Astrocyte of the cerebellum (primary cell): Measurements from ENCODE around the gene NAA38.

Experiments
- DNase-seq: peaks from one replicate; pipeline ENCODE4 v3.0.0-alpha.2; 2011; ENCODE audit warnings: low read depth
- H3K4me3 ChIP-seq: 2 replicates; pipeline ENCODE4 v1.5.1; 2011; ENCODE audit warnings: mild to moderate bottlenecking, low read depth, low read length, moderate library complexity
- in situ Hi-C: cut with HindIII; loops from 2 replicates; pipeline ENCODE4 v1.10.0; 2017; ENCODE audit warnings: low sequenced_read_pairs
- TF ChIP-seq, protein P1 (sequence below): IDR thresholded peaks from 2 replicates; pipeline ENCODE4 v1.5.1; 2012; ENCODE audit warnings: low read length, low read depth, moderate library complexity, mild to moderate bottlenecking; ENCODE audit errors: missing control alignments

Gene NAA38

GRCh38 chr17:7840875-7841274 is 16.5 kb downstream of the NAA38 start:
- DNase-seq = no peak
- in situ Hi-C loops = no loop called here
- H3K4me3 ChIP-seq = peak overlapping the region; percentile 70
- TF ChIP-seq, protein P1, sequence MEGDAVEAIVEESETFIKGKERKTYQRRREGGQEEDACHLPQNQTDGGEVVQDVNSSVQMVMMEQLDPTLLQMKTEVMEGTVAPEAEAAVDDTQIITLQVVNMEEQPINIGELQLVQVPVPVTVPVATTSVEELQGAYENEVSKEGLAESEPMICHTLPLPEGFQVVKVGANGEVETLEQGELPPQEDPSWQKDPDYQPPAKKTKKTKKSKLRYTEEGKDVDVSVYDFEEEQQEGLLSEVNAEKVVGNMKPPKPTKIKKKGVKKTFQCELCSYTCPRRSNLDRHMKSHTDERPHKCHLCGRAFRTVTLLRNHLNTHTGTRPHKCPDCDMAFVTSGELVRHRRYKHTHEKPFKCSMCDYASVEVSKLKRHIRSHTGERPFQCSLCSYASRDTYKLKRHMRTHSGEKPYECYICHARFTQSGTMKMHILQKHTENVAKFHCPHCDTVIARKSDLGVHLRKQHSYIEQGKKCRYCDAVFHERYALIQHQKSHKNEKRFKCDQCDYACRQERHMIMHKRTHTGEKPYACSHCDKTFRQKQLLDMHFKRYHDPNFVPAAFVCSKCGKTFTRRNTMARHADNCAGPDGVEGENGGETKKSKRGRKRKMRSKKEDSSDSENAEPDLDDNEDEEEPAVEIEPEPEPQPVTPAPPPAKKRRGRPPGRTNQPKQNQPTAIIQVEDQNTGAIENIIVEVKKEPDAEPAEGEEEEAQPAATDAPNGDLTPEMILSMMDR = no peak

DNA sequence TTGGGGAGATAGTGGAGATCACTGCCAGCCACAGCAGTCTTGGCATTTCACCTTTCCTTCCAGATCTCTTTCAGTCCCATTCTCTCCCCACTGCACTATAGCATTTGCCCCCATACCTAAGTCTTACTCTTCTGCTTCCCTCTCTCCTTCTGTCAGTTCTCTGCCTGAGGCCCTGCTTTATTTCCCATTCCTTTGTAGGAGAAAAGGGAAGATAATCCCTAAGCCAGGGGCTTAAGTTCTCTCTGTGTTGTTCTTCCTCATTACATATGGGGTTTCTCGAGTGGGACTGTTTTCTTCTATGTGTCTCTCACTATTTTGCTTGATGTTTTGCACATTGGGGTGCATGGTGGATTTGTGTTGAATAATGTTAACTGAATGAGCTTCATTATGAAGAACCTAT is 16.9 kb downstream of the NAA38 start:
- TF ChIP-seq, protein P1 = no peak
- in situ Hi-C loops = no loop called here
- H3K4me3 ChIP-seq = no peak overlapping the region
- DNase-seq = no peak

- H3K4me3 ChIP-seq = no peak overlapping the region
- no peak for DNase-seq
- TF ChIP-seq, protein P1 = no peak
- in situ Hi-C loops = no loop called here
These were observed 17.5 kb downstream of the NAA38 start for GRCh38 chr17:7839876-7840261.

DNA sequence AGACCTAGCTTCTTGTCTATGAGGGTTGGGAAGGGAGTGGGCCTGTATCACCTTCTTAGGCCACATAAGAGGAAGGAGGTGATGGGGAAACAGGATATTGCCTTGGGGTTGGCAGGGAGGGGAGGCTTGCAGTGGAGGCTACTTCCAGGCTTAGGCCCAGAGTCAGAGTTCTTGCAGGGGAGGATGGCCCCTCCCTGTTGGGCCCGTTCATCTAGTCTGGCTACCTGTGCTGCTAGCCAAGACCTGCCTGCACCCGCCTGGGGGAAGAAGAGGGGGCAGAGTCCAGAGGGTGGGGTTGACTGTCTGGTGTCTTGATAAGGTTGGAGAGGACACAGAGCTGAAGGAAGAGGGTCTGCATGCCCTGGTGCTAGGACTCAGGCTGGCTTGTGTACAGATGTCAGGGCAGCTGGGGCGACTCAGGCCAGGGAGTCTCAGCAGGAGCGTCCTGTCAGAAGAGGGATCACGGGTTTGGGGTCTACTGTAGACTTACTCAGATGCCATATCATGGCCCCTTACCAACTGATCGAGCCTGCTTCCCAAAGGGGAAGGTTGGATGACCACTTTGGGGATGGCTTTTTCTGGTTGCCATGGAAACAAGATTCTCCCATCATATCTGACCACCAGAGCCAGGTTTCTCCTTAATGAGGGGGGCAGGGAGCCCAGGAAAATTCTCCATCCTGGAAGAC is 18.0 kb downstream of the NAA38 start:
- H3K4me3 ChIP-seq = peak overlapping the region; percentile 74
- no peak for DNase-seq
- TF ChIP-seq, protein P1 = no peak
- in situ Hi-C loops = no loop called here

- in situ Hi-C loops = no loop called here
- no peak for DNase-seq
- H3K4me3 ChIP-seq = peak overlapping the region; percentile 74
- TF ChIP-seq, protein P1 = no peak
These were observed 19.0 kb downstream of the NAA38 start for GRCh38 chr17:7838090-7839075.

- DNase-seq = no peak
- H3K4me3 ChIP-seq = peak overlapping the region; percentile 74
- TF ChIP-seq, protein P1 = no peak
- in situ Hi-C loops = no loop called here
These were observed 19.8 kb downstream of the NAA38 start for GRCh38 chr17:7837408-7838088.
